ENCODE data around the gene ITGBL1. TPM values are rescaled to one million over a fixed set of nuclear protein-coding genes. Genes with fewer than 3 reads are reported as not detected.

ITGBL1 gene
- total and polyA plus RNA-seq, 8 donors, result 0.24 to 50.0 (median 0.38) TPM

DNA sequence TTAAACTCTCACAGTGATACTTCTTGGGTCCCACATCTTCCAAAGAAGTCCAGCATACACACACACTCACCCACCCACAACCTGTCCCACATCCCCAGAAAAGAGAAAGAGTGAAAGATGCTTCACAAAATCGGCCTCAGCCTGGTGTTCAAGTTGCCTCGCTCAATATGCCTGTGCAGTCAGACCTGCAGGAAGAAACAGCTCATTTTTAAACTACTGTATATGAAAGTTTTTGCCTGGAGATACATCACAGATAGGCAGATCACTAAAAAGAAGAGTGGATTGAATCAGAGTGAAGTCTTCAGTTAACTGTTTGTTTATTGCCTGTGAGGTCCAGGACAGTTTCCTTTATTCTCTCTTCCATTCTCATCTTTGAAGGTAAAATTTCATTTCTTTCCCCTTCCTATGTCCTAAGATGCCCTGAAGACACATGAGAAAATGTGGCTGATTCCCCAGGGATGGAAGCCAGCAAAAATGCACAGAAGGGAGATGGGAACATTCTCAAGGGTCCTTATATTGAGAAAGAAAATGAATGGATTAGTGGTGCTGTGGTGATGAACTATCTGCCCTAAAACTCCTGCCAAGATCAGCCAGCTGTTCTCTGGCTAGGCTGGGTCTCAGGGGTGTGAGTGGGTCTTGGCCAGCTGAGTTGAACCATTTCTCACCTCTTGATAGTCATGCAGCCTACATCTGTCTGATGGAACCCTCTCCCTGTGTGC, 259.0 kb downstream of the ITGBL1 start:
- ATAC-seq, result no peak
- H3K4me3 ChIP-seq, result no peak overlapping the region

DNA sequence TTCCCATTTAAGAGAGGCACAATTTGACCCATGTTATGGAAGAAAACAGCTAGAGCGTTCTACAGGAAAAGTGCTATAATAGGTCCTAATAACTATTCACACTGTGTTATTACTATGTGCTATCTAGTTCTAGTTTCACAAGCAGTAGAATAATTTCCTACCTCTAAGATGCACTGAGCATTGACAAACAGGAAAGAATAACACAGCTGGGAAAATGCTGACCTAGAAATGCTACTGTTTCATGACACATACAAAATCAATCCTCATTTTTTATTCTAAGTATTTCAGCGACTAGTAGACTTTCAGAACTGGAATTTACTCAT, 259.5 kb downstream of the ITGBL1 start:
- Histone ChIP-seq H3K4me1 (no peaks in the 10 kb centered on the region), H3K27ac (no peak overlapping the region), H3K27me3 (no peaks in the 10 kb centered on the region), H3K4me3 (no peak overlapping the region), H3K9me3 (no peaks in the 10 kb centered on the region), H3K36me3 (no peaks in the 10 kb centered on the region)
- TF ChIP-seq, protein P1, sequence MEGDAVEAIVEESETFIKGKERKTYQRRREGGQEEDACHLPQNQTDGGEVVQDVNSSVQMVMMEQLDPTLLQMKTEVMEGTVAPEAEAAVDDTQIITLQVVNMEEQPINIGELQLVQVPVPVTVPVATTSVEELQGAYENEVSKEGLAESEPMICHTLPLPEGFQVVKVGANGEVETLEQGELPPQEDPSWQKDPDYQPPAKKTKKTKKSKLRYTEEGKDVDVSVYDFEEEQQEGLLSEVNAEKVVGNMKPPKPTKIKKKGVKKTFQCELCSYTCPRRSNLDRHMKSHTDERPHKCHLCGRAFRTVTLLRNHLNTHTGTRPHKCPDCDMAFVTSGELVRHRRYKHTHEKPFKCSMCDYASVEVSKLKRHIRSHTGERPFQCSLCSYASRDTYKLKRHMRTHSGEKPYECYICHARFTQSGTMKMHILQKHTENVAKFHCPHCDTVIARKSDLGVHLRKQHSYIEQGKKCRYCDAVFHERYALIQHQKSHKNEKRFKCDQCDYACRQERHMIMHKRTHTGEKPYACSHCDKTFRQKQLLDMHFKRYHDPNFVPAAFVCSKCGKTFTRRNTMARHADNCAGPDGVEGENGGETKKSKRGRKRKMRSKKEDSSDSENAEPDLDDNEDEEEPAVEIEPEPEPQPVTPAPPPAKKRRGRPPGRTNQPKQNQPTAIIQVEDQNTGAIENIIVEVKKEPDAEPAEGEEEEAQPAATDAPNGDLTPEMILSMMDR (IDR thresholded peaks at IDR 0.05), result no peak
- DNase-seq, result no peak
- intact Hi-C loops (cut with DNase I), result no loop called here
- no peak for ATAC-seq

More for the DNA sequence above, 259.0 kb downstream of the ITGBL1 start:
- H3K27me3 ChIP-seq, result no peaks in the 10 kb centered on the region
- DNase-seq, result no peak
- no peaks in the 10 kb centered on the region for H3K36me3 ChIP-seq
- no peaks in the 10 kb centered on the region for H3K9me3 ChIP-seq
- no peaks in the 10 kb centered on the region for H3K4me1 ChIP-seq
- intact Hi-C loops (cut with DNase I), result no loop called here
- TF ChIP-seq, protein P1 (IDR thresholded peaks at IDR 0.05), result no peak
- H3K27ac ChIP-seq, result no peak overlapping the region

DNA sequence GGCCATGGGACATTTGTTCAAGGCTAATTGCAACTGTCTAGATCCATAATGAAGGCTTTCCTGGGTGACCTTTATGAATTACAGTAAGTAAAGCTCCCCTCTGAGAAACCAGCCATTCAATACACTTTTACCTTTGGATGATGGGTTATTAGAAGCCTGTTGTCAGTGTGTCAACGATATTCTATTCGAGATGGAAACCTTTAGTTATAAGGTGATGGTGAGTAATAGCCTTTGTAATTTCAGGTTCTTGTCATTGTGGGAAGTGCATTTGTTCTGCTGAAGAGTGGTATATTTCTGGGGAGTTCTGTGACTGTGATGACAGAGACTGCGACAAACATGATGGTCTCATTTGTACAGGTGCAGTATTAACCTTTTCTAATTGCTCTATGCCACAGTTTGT, 261.7 kb downstream of the ITGBL1 start:
- no peaks in the 10 kb centered on the region for H3K36me3 ChIP-seq
- ATAC-seq (no peak), DNase-seq (no peak)
- TF ChIP-seq, protein P1 (IDR thresholded peaks at IDR 0.05), result no peak
- H3K27ac ChIP-seq, result no peak overlapping the region
- H3K9me3 ChIP-seq, result no peaks in the 10 kb centered on the region
- H3K27me3 ChIP-seq, result no peaks in the 10 kb centered on the region
- no peaks in the 10 kb centered on the region for H3K4me1 ChIP-seq
- intact Hi-C loops (cut with DNase I), result no loop called here
- no peak overlapping the region for H3K4me3 ChIP-seq

DNA sequence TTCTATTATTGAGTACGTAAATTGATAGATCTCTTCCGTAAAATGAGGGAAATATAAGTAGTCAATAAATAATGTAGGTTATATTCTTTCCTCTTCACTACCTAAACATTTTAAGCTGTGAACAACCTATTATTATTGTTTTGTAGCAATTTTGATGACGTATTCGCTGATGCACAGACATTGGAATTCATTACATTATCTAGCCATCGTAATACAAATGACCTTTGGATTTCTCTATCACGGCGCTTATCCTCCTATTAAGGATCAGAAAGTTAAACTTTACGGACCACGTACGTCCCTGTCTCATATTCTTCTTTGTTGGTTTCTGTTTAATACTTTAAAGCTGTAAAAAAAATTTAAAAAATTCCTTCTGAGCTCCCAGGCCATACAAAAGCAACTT, 264.9 kb downstream of the ITGBL1 start:
- ATAC-seq (no peak), DNase-seq (no peak)
- H3K27ac ChIP-seq, result no peak overlapping the region
- intact Hi-C loops (cut with DNase I), result no loop called here
- no peaks in the 10 kb centered on the region for H3K4me1 ChIP-seq
- H3K27me3 ChIP-seq, result no peaks in the 10 kb centered on the region
- TF ChIP-seq, protein P1 (IDR thresholded peaks at IDR 0.05), result no peak
- H3K9me3 ChIP-seq, result no peaks in the 10 kb centered on the region
- H3K4me3 ChIP-seq, result no peak overlapping the region
- no peaks in the 10 kb centered on the region for H3K36me3 ChIP-seq

DNA sequence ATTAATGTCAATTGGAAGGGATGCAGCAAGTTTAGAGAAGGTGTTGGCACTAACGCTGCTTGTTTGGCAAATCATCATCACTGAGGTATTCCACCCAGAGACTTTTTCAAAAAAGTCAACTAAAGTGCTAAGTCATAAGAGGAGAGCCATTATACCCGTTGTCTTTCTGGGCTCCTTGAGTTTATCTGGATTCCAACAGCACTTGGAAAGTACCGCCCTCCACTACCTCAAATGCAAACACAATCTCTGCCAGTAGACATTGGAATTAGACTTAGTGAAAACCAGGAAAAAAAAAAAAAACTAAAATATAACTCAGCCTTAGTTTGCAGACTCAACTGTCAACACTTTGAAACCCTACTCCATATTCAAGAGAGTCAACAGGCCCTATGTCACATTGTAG, 266.0 kb downstream of the ITGBL1 start:
- H3K36me3 ChIP-seq, result no peaks in the 10 kb centered on the region
- DNase-seq, result peak in 1 of 4 donors; percentile 22
- no peaks in the 10 kb centered on the region for H3K27me3 ChIP-seq
- peak; percentile 94 for ATAC-seq
- H3K27ac ChIP-seq, result no peak overlapping the region
- H3K4me3 ChIP-seq, result no peak overlapping the region
- H3K4me1 ChIP-seq, result no peaks in the 10 kb centered on the region
- no peaks in the 10 kb centered on the region for H3K9me3 ChIP-seq
- intact Hi-C loops (cut with DNase I), result no loop called here
- TF ChIP-seq, protein P1 (IDR thresholded peaks at IDR 0.05), result no peak

All from left lung (tissue), 10 donors.